SU-DHL-6 (cell line): ENCODE results near the gene TELO2.

Source experiments
- EZH2phosphoT487 ChIP-seq: fragments of 200-600 bp; sonication (generic), shearing (Covaris generic); conservative IDR thresholded peaks from 2 replicates; pipeline ENCODE4 v1.6.1; 2018; ENCODE audit warnings: mild to moderate bottlenecking, antibody characterized with exemption, low read length, moderate library complexity, mixed read lengths
- TF ChIP-seq, protein P1 (sequence below): fragments of 200-600 bp; sonication (generic); IDR thresholded peaks from one replicate; pipeline ENCODE4 v1.5.1; 2017; ENCODE audit warnings: antibody characterized with exemption, mild to moderate bottlenecking, low read length, moderate library complexity; ENCODE audit not compliant: insufficient read depth, poor library complexity, severe bottlenecking

DNA sequence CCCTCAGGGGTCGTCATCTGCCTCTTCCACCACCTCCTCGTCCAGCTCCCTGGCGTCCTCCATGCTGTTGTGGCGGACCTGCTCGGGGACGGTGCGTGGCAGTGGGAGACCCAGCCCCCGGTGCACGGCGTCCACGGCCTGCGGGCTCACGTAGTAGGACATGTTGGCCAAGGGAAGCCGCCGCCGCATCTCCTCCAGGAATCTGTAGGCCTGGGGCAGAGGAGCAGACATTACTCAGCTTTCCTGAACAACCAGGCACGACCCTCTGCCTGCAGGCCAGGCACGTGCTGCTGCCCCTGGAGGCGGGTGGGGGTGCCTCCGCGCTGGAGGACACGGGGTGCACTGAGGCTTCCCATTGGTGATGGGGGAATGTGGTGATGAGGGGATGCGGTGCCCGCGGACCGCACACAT is 17.8 kb downstream of the TELO2 start:
- TF ChIP-seq, protein P1, sequence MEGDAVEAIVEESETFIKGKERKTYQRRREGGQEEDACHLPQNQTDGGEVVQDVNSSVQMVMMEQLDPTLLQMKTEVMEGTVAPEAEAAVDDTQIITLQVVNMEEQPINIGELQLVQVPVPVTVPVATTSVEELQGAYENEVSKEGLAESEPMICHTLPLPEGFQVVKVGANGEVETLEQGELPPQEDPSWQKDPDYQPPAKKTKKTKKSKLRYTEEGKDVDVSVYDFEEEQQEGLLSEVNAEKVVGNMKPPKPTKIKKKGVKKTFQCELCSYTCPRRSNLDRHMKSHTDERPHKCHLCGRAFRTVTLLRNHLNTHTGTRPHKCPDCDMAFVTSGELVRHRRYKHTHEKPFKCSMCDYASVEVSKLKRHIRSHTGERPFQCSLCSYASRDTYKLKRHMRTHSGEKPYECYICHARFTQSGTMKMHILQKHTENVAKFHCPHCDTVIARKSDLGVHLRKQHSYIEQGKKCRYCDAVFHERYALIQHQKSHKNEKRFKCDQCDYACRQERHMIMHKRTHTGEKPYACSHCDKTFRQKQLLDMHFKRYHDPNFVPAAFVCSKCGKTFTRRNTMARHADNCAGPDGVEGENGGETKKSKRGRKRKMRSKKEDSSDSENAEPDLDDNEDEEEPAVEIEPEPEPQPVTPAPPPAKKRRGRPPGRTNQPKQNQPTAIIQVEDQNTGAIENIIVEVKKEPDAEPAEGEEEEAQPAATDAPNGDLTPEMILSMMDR, result no peak
- no peak for TF ChIP-seq EZH2phosphoT487
